Body of pancreas (tissue), 4 donors: ENCODE measurements around the gene LSM3. TPM values are rescaled to one million over a fixed set of nuclear protein-coding genes. Genes with fewer than 3 reads are reported as not detected.

Source experiments
- ATAC-seq: fragments of 150-250 bp; one replicate; pipeline ENCODE4 v1.9.1; 2016
- DNase-seq, 4 donors: peaks; one replicate each; pipeline ENCODE4 v3.0.0-alpha.2; 2019
- H3K27ac ChIP-seq, 4 donors: fragments of 200-600 bp; sonication (generic); 1 replicate in 3 of 4; 2 replicates in 1 of 4; pipeline versions ENCODE4 v1.5.1 to v1.6.1; 2016 to 2019; ENCODE audit warnings: mild to moderate bottlenecking in 1 of 4, mixed read lengths in 1 of 4, moderate library complexity in 1 of 4
- H3K27me3 ChIP-seq, 2 donors: fragments of 200-600 bp; sonication (generic); one replicate each; pipeline ENCODE4 v1.6.0; 2016; ENCODE audit warnings: mild to moderate bottlenecking in 1 of 2
- H3K36me3 ChIP-seq, 2 donors: fragments of 200-600 bp; sonication (generic); replicated peaks in 1 of 2; 2 replicates each; pipeline ENCODE4 v1.5.1; 2016; ENCODE audit warnings: low read depth in 2 of 2; ENCODE audit not compliant: insufficient read depth in 1 of 2
- H3K4me1 ChIP-seq: fragments of 200-600 bp; sonication (generic); one replicate; pipeline ENCODE4 v1.6.0; 2016
- H3K4me3 ChIP-seq, 2 donors: fragments of 200-600 bp; sonication (generic); 1 replicate in 1 of 2; 2 replicates in 1 of 2; pipeline ENCODE4 v1.5.1; 2016 to 2019
- H3K9me3 ChIP-seq, 3 donors: fragments of 200-600 bp; sonication (generic); 1 replicate in 2 of 3; 2 replicates in 1 of 3; pipeline ENCODE4 v1.5.1; 2016
- CTCF ChIP-seq, 7 experiments: fragments of 450-650 bp in 4 of 7; fragments of 200-600 bp in 3 of 7; sonication (generic) in 3 of 7; IDR thresholded peaks; one replicate each; pipeline ENCODE4 v1.5.1; 2016 to 2019; ENCODE audit warnings: antibody characterized with exemption in 7 of 7
- POLR2A ChIP-seq, 3 donors: fragments of 450-650 bp; IDR thresholded peaks; one replicate each; pipeline ENCODE4 v1.6.1; 2016; ENCODE audit warnings: antibody characterized with exemption in 3 of 3, mild to moderate bottlenecking in 2 of 3
- WGBS, 2 donors: methylation state at CpG; one replicate each; pipeline ENCODE4 v1.1.5; 2017; 5-methylcytosine and 5-hydroxymethylcytosine counted together
- intact Hi-C: fragments of 100-400 bp; cut with DNase I; formaldehyde crosslinking; loops from one replicate; pipeline ENCODE4 v1.15.1; 2023
- total RNA-seq, 2 donors: library from RNA; depleted of rRNA; stranded (reverse); fragments of >200 nt; gene quantifications; one replicate each; pipeline ENCODE4 v1.1.0, GENCODE V29; 2016

LSM3 gene
- total RNA-seq, 2 donors from 2014 or later = 5.3 to 6.0 TPM

- DNase-seq (peak in 1 of 4 donors; percentile 76), ATAC-seq (peak; percentile 33)
Measured at GRCh38 chr3:14216257-14217048, 37.8 kb downstream of the LSM3 start.

GRCh38 chr3:14218355-14218754, 39.7 kb downstream of the LSM3 start:
- DNase-seq (no peak), ATAC-seq (no peak)
- no peaks in the 10 kb centered on the region for H3K9me3 ChIP-seq
- H3K27ac ChIP-seq = no peak overlapping the region
- intact Hi-C loops = no loop called here
- no peaks in the 10 kb centered on the region for H3K27me3 ChIP-seq
- H3K4me1 ChIP-seq = no peaks in the 10 kb centered on the region
- no peaks in the 10 kb centered on the region for H3K36me3 ChIP-seq
- no peak overlapping the region for H3K4me3 ChIP-seq
- TF ChIP-seq CTCF (IDR thresholded peaks at IDR 0.05) = no peak
- no peak for TF ChIP-seq POLR2A (IDR thresholded peaks at IDR 0.05)

More at GRCh38 chr3:14216257-14217048, 37.8 kb downstream of the LSM3 start:
- H3K4me3 ChIP-seq = no peak overlapping the region
- H3K9me3 ChIP-seq = no peaks in the 10 kb centered on the region
- peak overlapping the region in 1 of 4 donors; percentile 5 for H3K27ac ChIP-seq
- intact Hi-C loops = no loop called here
- no peaks in the 10 kb centered on the region for H3K4me1 ChIP-seq
- no peaks in the 10 kb centered on the region for H3K36me3 ChIP-seq
- WGBS, 2 donors = 61 to 62% methylated on average over 22 of the region's 22 CpGs
- TF ChIP-seq CTCF (IDR thresholded peaks at IDR 0.05) = peak in 4 of 7 experiments; percentile 7 to 37 (median 20)
- no peak for TF ChIP-seq POLR2A (IDR thresholded peaks at IDR 0.05)
- H3K27me3 ChIP-seq = no peaks in the 10 kb centered on the region

GRCh38 chr3:14220933-14221332, 42.3 kb downstream of the LSM3 start:
- Histone ChIP-seq H3K4me3 (no peak overlapping the region), H3K27me3 (no peaks in the 10 kb centered on the region), H3K27ac (no peak overlapping the region), H3K36me3 (no peaks in the 10 kb centered on the region), H3K9me3 (no peaks in the 10 kb centered on the region), H3K4me1 (no peaks in the 10 kb centered on the region)
- TF ChIP-seq POLR2A (IDR thresholded peaks at IDR 0.05) = no peak
- TF ChIP-seq CTCF (IDR thresholded peaks at IDR 0.05) = no peak
- 65 to 69% methylated on average over 1 of the region's 1 CpG for WGBS, 2 donors
- DNase-seq (no peak), ATAC-seq (no peak)
- intact Hi-C loops = no loop called here

GRCh38 chr3:14221902-14222301, 43.3 kb downstream of the LSM3 start:
- no peaks in the 10 kb centered on the region for H3K27me3 ChIP-seq
- DNase-seq (no peak), ATAC-seq (no peak)
- no peak overlapping the region for H3K27ac ChIP-seq
- no peaks in the 10 kb centered on the region for H3K4me1 ChIP-seq
- 75 to 83% methylated on average over 1 of the region's 1 CpG for WGBS, 2 donors
- no peak overlapping the region for H3K4me3 ChIP-seq
- H3K36me3 ChIP-seq = no peaks in the 10 kb centered on the region
- no peak for TF ChIP-seq CTCF (IDR thresholded peaks at IDR 0.05)
- TF ChIP-seq POLR2A (IDR thresholded peaks at IDR 0.05) = no peak
- intact Hi-C loops = no loop called here
- no peaks in the 10 kb centered on the region for H3K9me3 ChIP-seq

- Histone ChIP-seq H3K27me3 (no peaks in the 10 kb centered on the region), H3K36me3 (no peaks in the 10 kb centered on the region), H3K4me1 (no peaks in the 10 kb centered on the region), H3K4me3 (no peak overlapping the region), H3K9me3 (no peaks in the 10 kb centered on the region), H3K27ac (no peak overlapping the region)
- no peak for TF ChIP-seq POLR2A (IDR thresholded peaks at IDR 0.05)
- intact Hi-C loops = no loop called here
- 45 to 56% methylated on average over 1 of the region's 1 CpG for WGBS, 2 donors
- ATAC-seq (no peak), DNase-seq (no peak)
Measured at GRCh38 chr3:14222457-14222856, 43.8 kb downstream of the LSM3 start.
